Fibroblast of skin of left biceps (primary cell): ENCODE results near the gene ATP5PD.
A peak's percentile ranks its signal among the peaks of the same experiment; 100 is the strongest.
"Not testable (repeated sequence)": the region's sequence is repeated elsewhere in the genome, so short reads cannot be mapped to it uniquely, and the experiment has no call there.

Experiments
- DNase-seq, 2 experiments: peaks; one replicate each; pipeline ENCODE4 v3.0.0-alpha.2; 2013; ENCODE audit warnings: low read depth in 2 of 2

The ATP5PD gene

DNA sequence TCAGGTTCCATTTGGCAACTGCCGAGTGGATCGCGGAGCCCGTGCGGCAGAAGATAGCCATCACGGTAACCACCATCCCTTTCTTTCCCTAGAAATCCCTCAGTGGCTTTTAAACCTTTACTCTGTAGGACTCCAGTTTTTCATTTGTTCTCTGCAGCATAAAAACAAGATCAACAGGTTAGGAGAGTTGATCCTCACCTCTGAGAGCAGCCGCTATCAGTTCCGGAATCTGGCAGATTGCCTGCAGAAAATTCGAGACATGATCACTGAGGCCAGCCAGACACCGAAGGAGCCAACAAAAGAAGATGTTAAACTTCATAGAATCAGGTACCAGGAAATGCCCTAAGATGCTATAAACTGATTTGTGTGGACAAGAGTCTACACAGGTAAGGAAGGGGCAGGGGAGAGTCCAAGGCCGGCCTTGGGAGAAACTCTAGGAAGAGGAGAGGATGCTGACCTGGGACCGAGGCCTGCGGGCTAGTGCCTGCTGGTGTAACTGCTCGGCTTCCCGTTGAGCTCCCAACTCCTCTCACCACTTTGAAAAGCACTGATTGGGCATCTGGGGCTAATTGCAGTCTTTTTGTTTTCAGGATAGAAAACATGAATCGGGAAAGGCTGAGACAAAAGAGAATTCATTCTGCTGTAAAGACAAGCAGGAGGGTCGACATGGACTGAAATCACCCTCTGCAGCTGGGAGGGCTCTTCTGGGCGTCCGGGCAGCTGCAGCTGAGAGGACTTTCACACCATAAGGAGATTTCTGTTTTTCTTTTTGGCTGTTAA, 26.2 kb downstream of the ATP5PD start:
- no peak for DNase-seq

DNA sequence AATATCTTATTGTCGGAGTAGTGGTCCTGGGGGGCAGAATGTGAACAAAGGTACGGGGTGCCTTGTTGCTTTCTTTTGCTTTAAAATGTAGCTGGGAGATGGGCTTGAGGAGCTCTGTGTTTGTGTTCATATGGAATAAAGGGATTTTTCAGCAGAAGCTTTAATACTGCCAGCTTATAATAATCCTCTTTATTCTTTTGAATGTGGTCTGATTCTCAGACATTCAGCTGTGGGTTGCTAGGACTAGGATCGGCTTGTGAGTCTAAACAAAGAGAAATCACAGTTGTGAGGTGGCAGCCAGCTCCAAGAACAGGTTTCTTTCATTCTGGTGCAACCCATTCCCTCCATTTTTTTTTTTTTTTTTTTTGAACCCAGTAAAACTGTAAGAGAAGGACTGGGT, 27.1 kb downstream of the ATP5PD start:
- DNase-seq = no peak

DNA sequence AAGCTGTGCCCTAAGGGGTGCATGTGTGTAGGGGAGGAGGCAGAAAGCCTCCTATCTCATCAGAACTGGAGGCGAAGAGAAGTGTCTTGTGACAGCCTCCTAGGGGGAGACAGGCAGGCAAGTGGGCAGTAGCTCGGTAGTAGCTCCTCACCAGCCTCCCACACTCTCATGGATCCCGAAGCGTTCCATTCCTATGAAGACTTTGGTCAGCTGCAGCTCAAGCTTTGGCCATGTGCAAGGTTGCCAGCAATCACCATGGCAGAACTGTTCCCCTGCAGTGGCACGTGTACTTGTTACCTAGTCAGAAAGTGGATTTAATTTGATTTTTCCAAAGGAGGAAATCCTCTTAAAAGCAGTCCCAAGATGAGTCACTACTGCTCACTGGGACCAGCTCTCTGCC, 27.6 kb downstream of the ATP5PD start:
- DNase-seq = no peak

DNA sequence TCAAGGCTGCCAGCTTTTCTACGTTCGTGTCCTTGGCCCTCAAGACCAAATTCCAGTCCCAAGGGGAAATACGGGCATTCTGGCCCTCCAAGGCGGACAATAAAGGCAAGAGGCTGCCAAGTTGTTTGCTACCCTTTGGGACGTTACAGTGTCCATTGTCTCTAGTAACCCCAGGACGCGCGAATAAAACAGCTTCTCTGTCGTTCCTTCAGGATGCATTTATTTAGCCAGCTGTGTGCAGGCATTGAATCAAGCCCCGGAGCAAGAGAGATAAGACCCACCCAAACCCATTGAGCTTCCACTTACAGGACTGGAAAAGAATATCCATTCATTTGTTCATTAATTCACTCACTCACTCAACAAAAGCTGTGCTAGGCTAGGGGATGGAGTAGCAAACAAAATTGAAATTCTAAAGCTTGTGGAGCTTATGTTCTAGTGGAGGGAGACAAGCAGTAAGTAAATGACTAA, 33.6 kb downstream of the ATP5PD start:
- no peak for DNase-seq

DNA sequence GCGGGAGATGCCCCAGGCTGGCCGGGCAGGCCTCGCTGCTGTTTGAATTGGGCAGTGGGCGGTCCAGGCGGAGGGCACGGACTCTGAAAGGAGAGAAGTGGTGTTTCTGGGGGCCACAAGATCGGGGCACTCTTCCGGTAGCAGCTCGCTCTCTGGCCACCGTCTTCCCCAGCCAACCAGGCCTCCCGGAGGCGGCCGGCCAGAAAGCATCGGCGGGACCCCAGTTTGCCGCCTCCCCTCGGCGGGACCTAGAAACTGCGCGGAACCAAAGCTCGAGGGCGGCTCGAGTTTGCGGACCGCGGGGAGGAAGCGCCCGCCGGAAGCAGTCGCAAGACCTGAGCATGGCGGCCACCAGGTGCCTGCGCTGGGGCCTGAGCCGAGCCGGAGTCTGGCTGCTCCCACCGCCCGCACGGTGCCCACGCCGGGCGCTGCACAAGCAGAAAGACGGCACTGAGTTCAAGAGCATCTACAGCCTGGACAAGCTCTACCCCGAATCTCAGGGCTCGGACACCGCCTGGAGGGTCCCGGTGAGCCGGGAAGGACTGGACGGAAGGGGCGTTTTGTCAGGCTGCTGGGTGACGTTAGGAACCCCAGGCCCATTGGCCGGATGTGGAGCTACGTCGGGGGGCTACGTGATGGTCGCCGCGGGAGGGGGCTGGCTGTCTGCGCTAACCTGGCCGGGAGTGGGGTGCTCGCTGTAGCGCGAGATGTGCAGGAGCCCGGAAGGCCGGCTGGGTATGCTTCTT, 34.2 kb downstream of the ATP5PD start, which contains the start of gene MRPL58:
Gene MRPL58 (plus strand): TSS at position 325 of the 746 bp plus-strand sequence. CDS start 17 bp downstream, at position 342.
- peak in 1 of 2 experiments; percentile 56 for DNase-seq

DNA sequence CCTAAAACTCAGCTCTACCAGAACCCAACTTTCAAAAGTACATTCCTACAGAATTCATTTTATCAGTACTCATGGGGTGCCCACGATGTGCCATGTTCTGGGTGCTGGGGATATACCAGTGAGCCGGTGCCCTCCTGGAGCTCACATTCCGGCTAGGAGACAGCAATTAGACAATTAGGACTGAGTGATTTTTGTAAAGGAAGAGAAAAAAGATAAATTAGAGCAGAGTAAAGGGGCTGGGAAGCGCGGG, 34.7 kb downstream of the ATP5PD start:
- no peak for DNase-seq

DNA sequence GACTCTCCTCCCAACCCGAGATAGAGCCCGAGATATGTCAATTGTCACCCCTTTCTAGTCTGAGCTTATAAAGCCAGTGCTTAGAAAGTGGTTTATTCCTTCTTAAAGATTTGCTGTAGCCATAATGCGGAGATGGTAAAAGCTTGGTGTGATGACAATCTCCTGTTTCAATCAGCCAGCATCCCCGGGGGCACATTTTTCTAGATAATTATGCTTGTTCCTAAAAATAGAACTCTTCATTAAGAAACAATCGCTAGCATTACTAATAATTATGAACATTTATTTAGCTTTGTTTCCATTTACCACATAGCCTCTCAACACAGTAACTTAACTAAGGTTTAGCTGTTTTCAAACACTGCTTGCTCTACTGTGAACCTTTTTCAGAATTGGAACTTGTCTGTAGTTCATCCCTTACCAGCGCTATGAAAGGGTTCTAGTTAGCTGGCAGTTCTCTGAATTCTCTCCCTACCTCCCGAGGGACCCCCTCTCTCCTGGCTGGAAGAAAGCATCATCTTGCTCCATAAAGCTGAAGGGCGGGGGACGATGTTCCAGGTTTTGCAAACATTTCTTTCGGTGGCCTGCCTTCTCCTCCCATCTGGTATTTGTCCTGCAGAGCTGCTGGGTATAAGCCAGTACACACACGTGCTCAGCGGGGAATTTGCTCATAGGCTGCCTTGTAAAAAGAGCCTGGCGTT, 35.2 kb downstream of the ATP5PD start:
- DNase-seq = no peak

DNA sequence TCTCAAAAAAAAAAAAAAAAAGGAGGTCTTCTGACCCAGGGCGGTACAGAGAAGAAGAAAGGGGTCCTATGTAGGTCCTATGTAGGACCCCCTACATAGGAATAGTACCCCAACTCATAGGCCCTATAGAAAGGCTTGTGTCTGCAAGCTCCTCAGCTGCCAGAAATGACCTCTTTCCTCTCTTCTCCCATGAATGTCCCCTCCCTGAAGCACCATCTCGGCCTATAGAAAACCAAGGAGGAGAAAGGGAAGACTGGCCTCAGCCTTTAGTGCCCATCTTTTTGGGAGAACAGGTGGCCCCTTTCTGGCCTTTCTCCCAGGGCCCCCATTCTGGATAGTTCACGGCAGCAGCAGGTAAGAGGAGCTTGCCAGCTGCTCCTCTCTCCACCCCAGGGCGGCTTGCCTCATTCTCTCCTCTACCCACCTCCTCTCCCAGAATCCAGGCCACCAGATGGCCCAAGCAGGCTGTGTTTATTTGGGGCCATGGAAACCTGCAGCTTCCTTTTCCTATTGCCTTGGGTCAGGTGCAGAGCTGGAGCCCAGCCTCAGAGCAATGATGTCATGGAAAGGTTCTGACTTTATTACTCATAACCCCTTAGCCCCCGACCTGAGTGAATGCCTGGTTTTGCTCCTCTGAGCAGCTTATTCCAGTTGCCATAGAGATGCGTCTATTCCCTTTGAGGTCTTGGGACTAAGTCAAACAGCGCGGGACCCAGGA, 35.9 kb downstream of the ATP5PD start:
- no peak for DNase-seq

DNA sequence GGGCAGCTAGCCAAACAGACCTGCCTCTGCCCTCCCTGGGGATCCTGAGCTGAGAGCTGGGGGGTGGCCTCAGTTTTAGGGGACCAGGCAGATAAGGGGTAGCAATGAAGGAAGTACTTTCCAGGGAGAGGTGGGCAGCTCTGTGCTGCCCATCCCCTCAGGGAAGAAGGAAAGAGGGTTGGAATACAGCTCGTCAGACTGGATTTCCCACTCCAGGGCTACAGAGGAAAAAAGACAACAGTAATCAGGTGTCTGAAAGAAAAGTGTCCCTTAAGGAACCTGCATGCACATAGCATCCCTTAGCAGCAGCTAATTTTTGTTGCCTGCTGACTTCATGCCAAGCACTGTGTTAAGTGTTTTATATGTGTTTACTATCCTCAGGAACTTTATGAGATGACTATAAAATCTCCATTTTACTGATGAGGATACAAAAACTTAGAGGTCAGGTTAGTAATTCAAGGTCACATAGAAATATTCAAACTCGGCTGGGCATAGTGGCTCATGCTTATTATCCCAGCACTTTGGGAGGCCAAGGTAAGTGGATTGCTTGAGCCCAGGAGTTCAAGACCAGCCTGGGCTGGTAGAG, 37.5 kb downstream of the ATP5PD start:
- no peak for DNase-seq

DNA sequence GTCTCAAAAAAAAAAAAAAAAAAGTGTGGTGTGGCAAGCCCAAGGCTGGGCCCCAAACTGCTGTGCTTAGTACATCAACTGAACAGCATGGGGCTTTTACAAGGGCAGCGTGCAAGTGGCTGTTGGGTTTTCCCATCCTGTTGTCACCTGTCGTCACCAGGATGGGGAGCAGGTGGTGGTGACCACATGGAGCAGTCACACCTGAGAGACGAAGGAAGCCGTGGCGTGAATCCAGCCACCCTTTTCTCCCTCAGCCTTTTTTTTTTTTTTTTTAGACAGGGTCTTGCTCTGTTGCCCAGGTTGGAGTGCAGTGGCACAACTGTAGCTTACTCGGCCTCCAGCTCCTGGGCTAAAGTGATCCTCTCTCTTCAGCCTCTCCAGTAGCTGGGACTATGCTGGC, 38.4 kb downstream of the ATP5PD start:
- no peak for DNase-seq

DNA sequence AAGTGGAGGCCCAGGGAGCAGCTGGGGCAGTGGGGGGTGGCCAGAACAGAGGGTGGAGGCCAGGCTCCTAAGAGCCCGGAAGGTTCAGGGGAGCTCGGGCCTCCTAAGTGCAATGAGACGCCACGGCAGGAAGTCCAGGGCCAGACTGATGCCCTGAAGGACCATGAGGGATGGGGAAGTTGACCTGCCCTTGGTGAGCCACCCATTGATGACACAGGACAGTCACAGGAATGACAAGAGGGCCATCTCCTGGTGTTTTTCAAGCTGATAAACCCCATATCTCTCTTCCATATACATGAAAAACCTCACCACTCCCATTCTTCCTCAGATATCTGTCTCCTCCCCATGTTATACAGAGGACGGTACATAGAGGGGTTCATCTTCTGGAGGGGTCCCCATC, 40.1 kb downstream of the ATP5PD start:
- no peak for DNase-seq

DNA sequence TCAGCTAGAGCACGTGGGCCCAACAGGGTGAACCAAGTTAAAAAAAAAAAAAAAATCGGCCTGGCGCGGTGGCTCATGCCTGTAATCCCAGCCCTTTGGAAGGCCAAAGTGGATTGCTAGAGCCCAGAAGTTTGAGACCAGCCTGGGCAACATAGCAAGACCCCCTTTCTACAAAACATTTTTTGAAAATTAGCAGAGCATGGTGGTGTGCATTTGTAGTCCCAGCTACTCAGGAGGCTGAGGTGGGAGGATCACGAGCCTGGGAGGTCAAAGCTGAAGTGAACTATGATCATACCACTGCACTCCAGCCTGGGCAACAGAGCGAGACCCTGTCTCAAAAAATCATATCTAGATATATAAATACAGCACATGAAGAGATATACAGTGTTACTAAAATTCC, 40.7 kb downstream of the ATP5PD start:
- DNase-seq = not testable (repeated sequence)

DNA sequence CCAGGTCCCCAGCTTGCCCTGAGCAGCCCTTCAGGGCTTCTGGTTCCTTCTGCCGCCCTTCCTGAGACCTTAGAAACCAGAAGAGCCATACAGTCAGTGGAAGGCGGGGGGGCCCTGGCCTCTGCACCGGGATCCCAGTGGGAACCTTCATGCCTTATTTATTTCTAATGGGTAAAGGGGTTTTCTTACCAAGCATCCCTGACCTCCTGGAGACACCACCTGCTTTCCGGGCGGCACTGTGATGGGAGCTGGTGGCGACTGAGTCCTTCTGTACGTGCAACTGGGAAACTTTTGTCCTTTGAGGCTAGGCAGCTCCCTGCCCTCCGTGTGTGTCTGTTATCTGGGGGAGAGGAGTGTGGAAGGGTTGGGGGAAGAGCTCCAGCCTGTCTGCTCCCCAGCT, 41.5 kb downstream of the ATP5PD start:
- DNase-seq = no peak

DNA sequence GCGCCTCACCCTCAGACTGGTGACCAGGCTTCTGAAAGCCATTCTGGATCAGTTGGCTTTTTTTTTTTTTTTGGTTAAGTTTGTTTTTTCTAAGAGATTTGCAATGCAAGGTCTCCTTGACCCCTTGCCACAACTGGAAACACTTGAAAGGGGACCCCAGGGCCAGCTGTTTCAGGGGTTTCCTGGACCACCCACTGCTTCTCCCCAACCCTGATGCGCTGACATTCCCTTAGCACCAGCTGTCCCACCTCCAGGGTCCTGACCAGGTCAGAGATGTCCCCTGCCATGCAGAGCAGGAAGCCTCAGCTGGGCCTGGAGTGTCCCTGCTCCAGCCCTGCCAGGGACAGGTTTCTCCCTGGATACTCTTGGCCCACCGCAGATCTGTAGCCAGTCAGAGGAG, 42.4 kb downstream of the ATP5PD start:
- no peak for DNase-seq

DNA sequence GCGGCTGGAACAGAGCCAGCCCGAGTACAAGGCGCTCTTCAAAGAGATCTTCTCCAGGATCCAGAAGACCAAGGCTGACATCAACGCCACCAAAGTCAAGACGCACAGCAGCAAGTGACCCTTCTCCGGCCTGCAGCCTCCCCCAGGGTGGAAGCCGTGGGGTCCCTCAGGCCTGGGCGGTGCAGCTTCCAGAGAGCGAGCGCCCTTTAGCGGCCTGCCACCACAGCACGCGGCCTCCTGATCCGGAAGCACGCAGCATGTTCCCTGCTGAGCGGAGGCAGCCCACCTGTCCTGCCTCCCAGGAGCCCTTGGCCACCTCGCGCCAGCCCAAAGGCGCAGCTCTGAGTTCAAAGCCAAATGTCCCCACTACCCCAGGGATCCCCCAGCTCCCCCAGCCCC, 42.8 kb downstream of the ATP5PD start:
- DNase-seq = no peak

DNA sequence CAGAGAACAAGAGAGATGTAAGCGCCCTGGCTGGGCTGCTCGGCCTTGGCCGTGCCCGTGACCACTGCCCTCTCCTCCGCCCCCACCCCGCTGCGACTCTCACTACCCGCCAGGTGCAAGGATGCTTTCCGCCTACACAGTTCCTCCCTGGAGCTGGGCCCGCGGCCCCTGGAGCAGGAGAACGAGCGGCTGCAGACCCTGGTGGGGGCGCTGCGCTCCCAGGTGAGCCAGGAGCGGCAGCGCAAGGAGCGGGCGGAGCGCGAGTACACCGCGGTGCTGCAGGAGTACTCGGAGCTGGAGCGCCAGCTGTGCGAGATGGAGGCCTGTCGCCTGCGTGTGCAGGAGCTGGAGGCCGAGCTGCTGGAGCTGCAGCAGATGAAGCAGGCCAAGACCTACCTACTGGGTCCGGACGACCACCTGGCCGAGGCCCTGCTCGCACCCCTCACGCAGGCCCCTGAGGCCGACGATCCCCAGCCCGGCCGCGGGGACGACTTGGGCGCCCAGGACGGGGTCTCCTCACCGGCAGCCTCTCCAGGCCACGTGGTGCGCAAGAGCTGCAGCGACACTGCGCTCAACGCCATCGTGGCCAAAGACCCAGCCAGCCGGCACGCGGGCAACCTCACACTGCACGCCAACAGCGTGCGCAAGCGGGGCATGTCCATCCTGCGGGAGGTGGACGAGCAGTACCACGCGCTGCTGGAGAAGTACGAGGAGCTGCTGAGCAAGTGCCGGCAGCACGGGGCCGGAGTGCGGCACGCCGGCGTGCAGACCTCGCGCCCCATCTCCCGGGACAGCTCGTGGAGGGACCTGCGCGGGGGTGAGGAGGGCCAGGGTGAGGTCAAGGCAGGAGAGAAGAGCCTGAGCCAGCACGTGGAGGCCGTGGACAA, 43.5 kb downstream of the ATP5PD start:
- DNase-seq = no peak

DNA sequence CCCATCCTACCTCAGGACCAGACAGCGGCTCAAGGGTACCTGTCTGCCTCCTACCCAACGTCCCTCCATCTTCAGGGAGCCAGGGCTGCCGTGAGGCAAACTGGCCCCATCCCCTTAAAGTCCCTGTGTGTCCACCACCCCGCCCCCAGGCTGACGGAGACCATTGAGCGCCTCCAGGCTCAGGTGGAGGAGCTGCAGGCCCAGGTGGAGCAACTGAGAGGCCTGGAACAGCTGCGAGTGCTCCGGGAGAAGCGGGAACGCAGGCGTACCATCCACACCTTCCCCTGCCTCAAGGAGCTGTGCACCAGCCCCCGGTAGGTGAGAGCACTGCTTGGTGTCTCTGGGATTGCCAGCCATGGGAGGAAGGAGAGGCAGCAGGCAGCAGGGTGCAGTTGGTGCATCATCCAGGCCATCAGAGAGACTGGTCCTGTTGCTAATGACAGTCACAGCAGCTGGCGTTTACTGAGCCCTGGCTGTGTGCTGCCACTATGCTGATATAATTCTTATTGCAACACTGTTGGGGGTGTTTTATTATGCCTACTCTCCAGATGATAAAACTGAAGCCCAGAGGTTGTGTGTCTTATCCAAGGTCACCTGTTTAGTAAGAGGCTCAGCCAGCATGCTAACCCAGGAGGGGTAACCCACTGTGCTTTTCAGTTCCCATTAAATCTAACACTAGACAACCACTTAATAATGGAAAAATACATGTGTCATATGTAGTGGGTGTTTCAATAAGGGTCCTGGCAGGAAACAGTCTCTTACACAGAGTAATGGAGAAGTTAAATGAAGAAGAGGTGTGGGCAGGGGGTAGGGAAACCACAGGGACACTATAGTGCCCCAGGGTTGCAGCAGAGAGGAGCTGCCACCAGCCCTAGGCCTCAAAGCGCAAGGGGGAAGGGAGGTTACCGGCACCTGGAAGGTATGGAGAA, 44.6 kb downstream of the ATP5PD start:
- DNase-seq = no peak

DNA sequence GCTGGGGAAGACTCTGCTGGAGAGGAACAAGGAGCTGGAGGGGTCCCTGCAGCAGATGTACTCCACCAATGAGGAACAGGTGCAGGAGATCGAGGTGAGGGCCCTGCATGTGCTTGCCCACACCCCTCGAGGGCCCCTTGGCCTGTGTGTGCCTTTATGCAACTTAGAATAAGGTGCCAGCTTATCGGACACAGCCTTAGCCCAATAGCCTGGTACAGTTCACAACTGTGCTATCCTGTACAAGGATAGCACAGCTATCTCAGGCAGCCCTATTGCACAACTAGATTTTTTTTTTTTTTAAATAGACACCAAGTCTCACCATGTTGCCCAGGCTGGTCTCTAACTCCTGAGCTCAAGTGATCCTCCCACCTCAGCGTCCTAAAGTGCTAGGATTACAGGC, 47.2 kb downstream of the ATP5PD start:
- DNase-seq = no peak

DNA sequence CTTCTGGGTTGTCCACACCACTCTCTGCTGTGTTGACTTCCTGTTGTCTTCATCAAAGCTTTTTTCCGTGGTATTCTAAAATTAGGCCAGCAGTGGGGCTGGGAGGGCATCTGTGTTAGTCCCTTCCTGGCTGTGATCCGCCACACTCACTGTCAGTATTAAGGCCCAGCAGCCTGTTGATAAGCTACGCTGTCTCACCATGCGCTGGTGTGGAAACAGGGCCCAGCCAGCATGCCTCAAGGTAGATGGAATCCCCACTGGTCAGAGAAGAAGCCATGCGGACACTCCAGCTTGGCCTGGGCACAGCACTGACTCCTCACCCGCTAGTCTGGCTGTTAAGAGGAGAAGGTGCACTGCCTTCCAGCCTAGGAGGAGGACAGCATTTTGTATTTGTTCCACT, 48.0 kb downstream of the ATP5PD start:
- DNase-seq = no peak

DNA sequence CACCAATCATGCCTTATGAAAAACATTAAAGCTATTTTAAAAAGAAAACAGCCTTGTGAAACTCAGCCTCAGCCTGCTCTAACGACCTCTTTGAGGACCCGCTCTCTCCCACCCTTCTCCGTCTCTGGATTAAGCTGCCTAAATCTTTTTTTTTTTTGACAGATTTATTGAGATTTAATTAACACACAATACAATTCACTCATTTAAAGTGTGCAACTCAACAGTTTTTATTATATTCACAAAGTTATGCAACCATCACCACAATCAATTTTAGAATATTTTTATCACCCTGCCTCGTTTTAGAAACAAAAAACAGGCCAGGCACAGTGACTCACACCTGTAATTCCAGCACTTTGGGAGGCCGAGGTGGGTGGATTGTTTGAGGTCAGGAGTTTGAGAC, 50.9 kb downstream of the ATP5PD start:
- no peak for DNase-seq
